IPS DF 6.9 (cell line): ENCODE data around the gene ZFP36L2.
"Not testable (repeated sequence)": the region's sequence is repeated elsewhere in the genome, so short reads cannot be mapped to it uniquely, and the experiment has no call there.

Source experiments
- DNase-seq: peaks from one replicate; pipeline ENCODE4 v3.0.0-alpha.2; 2013; ENCODE audit warnings: low read depth, low spot score
- H3K27ac ChIP-seq: one replicate; pipeline ENCODE4 v1.5.1; 2013; ENCODE audit warnings: low read length, control low read depth
- H3K27me3 ChIP-seq: 2 replicates; pipeline ENCODE4 v1.6.1; 2013; ENCODE audit warnings: mild to moderate bottlenecking, low read length; ENCODE audit not compliant: control insufficient read depth, insufficient read depth
- H3K36me3 ChIP-seq: 2 replicates; pipeline ENCODE4 v1.6.1; 2013; ENCODE audit warnings: low read length; ENCODE audit not compliant: control insufficient read depth, insufficient read depth
- H3K4me1 ChIP-seq: 2 replicates; pipeline ENCODE4 v1.6.1; 2013; ENCODE audit warnings: low read length; ENCODE audit not compliant: control insufficient read depth, insufficient read depth
- H3K4me3 ChIP-seq: 2 replicates; pipeline ENCODE4 v1.5.1; 2013; ENCODE audit warnings: mild to moderate bottlenecking, low read length
- H3K9me3 ChIP-seq: 2 replicates; pipeline ENCODE4 v1.6.1; 2013; ENCODE audit warnings: low read length, inconsistent platforms; ENCODE audit not compliant: control insufficient read depth, insufficient read depth
- WGBS: extraction: QIAGEN DNeasy Blood & Tissue Kit; methylation state at CpG from one replicate; pipeline ENCODE4 v1.1.7; 2013; ENCODE audit warnings: mixed read lengths, missing lambda C conversion rate; ENCODE audit not compliant: insufficient read length, insufficient coverage; 5-methylcytosine and 5-hydroxymethylcytosine counted together

ZFP36L2 gene

GRCh38 chr2:43194121-43194869, 32.1 kb downstream of the ZFP36L2 start:
- Histone ChIP-seq H3K27ac (no peak overlapping the region), H3K4me3 (no peak overlapping the region), H3K4me1 (peaks cover 5% of the 10 kb centered on the region; the same call in 1 of the 2 replicates), H3K36me3 (no peaks in the 10 kb centered on the region), H3K27me3 (no peaks in the 10 kb centered on the region), H3K9me3 (no peaks in the 10 kb centered on the region)
- no peak for DNase-seq
- no CpG with 5 or more reads among the region's 13 CpGs for WGBS

GRCh38 chr2:43193652-43194120, 32.7 kb downstream of the ZFP36L2 start:
- H3K36me3 ChIP-seq, result no peaks in the 10 kb centered on the region
- no peak overlapping the region for H3K27ac ChIP-seq
- H3K4me1 ChIP-seq, result peaks cover 5% of the 10 kb centered on the region; the same call in 1 of the 2 replicates
- H3K9me3 ChIP-seq, result no peaks in the 10 kb centered on the region
- no peak for DNase-seq
- H3K27me3 ChIP-seq, result no peaks in the 10 kb centered on the region
- no peak overlapping the region for H3K4me3 ChIP-seq
- no CpG with 5 or more reads among the region's 4 CpGs for WGBS

GRCh38 chr2:43192744-43193651, 33.4 kb downstream of the ZFP36L2 start:
- Histone ChIP-seq H3K4me3 (no peak overlapping the region), H3K4me1 (peaks cover 5% of the 10 kb centered on the region; the same call in 1 of the 2 replicates)

GRCh38 chr2:43191947-43192516, 34.4 kb downstream of the ZFP36L2 start:
- DNase-seq, result no peak

More at GRCh38 chr2:43192744-43193651, 33.4 kb downstream of the ZFP36L2 start:
- WGBS, result no CpG with 5 or more reads among the region's 12 CpGs
- Histone ChIP-seq H3K36me3 (no peaks in the 10 kb centered on the region), H3K27ac (no peak overlapping the region), H3K27me3 (no peaks in the 10 kb centered on the region), H3K9me3 (no peaks in the 10 kb centered on the region)
- no peak for DNase-seq

GRCh38 chr2:43190311-43191052, 35.9 kb downstream of the ZFP36L2 start:
- Histone ChIP-seq H3K4me3 (no peak overlapping the region), H3K27ac (no peak overlapping the region), H3K9me3 (no peaks in the 10 kb centered on the region), H3K27me3 (no peaks in the 10 kb centered on the region), H3K36me3 (no peaks in the 10 kb centered on the region), H3K4me1 (peaks cover 8% of the 10 kb centered on the region)
- WGBS, result no CpG with 5 or more reads among the region's 10 CpGs
- no peak for DNase-seq

More at GRCh38 chr2:43191947-43192516, 34.4 kb downstream of the ZFP36L2 start:
- WGBS, result no CpG with 5 or more reads among the region's 3 CpGs
- Histone ChIP-seq H3K4me1 (peaks cover 5% of the 10 kb centered on the region), H3K9me3 (no peaks in the 10 kb centered on the region), H3K27me3 (no peaks in the 10 kb centered on the region), H3K27ac (no peak overlapping the region), H3K36me3 (no peaks in the 10 kb centered on the region), H3K4me3 (no peak overlapping the region)

GRCh38 chr2:43189861-43190260, 36.5 kb downstream of the ZFP36L2 start:
- H3K36me3 ChIP-seq, H3K4me3 ChIP-seq, H3K27me3 ChIP-seq, DNase-seq, H3K9me3 ChIP-seq, H3K27ac ChIP-seq, H3K4me1 ChIP-seq: not testable (repeated sequence)
- no CpG with 5 or more reads among the region's 7 CpGs for WGBS

GRCh38 chr2:43188561-43189386, 37.6 kb downstream of the ZFP36L2 start:
- Histone ChIP-seq H3K36me3 (no peaks in the 10 kb centered on the region), H3K27ac (no peak overlapping the region), H3K27me3 (no peaks in the 10 kb centered on the region), H3K4me3 (no peak overlapping the region), H3K4me1 (peaks cover 8% of the 10 kb centered on the region), H3K9me3 (no peaks in the 10 kb centered on the region)
- DNase-seq, result no peak
- no CpG with 5 or more reads among the region's 16 CpGs for WGBS

GRCh38 chr2:43186679-43187374, 39.6 kb downstream of the ZFP36L2 start:
- no peak overlapping the region for H3K27ac ChIP-seq
- DNase-seq, result no peak
- no CpG with 5 or more reads among the region's 12 CpGs for WGBS
- no peaks in the 10 kb centered on the region for H3K9me3 ChIP-seq
- no peak overlapping the region for H3K4me3 ChIP-seq
- H3K4me1 ChIP-seq, result peaks cover 9% of the 10 kb centered on the region
- H3K36me3 ChIP-seq, result no peaks in the 10 kb centered on the region
- no peaks in the 10 kb centered on the region for H3K27me3 ChIP-seq

GRCh38 chr2:43186321-43186678, 40.1 kb downstream of the ZFP36L2 start:
- Histone ChIP-seq H3K4me1 (peaks cover 9% of the 10 kb centered on the region), H3K27ac (no peak overlapping the region), H3K36me3 (no peaks in the 10 kb centered on the region), H3K9me3 (no peaks in the 10 kb centered on the region), H3K27me3 (no peaks in the 10 kb centered on the region), H3K4me3 (no peak overlapping the region)
- no peak for DNase-seq
- WGBS, result no CpG with 5 or more reads among the region's 6 CpGs
